ENCODE measurements around the gene C5orf24.
"Not testable (repeated sequence)": the region's sequence is repeated elsewhere in the genome, so short reads cannot be mapped to it uniquely, and the experiment has no call there.

Gene C5orf24

DNA sequence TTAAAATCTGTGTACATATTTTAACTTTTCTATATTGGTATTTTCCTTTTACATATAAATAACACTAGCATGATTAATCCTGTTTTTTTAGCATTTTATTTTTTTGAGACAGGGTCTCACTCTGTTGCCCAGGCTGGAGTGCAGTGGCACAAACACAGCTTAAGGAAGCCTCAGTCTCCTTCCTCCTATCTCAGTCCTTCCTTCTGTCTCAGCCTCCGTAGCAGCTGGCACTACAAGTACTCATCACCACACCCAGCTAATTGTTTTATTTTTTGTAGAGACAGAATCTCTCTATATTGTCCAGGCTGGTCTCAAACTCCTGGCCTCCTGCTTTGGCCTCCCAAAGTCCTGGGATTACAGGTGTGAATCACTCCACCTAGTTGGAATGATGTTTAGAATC lies 1.5 kb upstream of the C5orf24 start:
- H3K36me3 ChIP-seq (replicated peaks; ENCODE audit: insufficient read depth, low read length): no peaks in the 10 kb centered on the region; the same call in 1 of the 2 replicates
- H3K9ac ChIP-seq (ENCODE audit: low read length): no peak overlapping the region
- DNase-seq: no peak
- H3K4me3 ChIP-seq (ENCODE audit: low read length): no peak overlapping the region
- no peak overlapping the region for H2AFZ ChIP-seq (ENCODE audit: low read length)
- H3K9me3 ChIP-seq (replicated peaks; ENCODE audit: insufficient read depth, low read length): no peaks in the 10 kb centered on the region
- peaks cover 10% of the 10 kb centered on the region for H3K4me1 ChIP-seq (ENCODE audit: low read length)
- peaks cover 26% of the 10 kb centered on the region for H3K79me2 ChIP-seq (ENCODE audit: low read length)
- H3F3A ChIP-seq (ENCODE audit: insufficient read depth, low read length): peaks cover 15% of the 10 kb centered on the region
- H4K20me1 ChIP-seq (ENCODE audit: insufficient read depth, low read length): no peaks in the 10 kb centered on the region
- TF ChIP-seq EZH2phosphoT487 (IDR thresholded peaks at IDR 0.05; ENCODE audit: low read length) (no peak), EZH2 (optimal IDR thresholded peaks at IDR 0.05; ENCODE audit: low read depth, low read length) (no peak)
- TF ChIP-seq, protein P1, sequence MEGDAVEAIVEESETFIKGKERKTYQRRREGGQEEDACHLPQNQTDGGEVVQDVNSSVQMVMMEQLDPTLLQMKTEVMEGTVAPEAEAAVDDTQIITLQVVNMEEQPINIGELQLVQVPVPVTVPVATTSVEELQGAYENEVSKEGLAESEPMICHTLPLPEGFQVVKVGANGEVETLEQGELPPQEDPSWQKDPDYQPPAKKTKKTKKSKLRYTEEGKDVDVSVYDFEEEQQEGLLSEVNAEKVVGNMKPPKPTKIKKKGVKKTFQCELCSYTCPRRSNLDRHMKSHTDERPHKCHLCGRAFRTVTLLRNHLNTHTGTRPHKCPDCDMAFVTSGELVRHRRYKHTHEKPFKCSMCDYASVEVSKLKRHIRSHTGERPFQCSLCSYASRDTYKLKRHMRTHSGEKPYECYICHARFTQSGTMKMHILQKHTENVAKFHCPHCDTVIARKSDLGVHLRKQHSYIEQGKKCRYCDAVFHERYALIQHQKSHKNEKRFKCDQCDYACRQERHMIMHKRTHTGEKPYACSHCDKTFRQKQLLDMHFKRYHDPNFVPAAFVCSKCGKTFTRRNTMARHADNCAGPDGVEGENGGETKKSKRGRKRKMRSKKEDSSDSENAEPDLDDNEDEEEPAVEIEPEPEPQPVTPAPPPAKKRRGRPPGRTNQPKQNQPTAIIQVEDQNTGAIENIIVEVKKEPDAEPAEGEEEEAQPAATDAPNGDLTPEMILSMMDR (IDR thresholded peaks at IDR 0.05; ENCODE audit: low read length): no peak
- H3K27me3 ChIP-seq (replicated peaks; ENCODE audit: insufficient read depth, low read length): no peaks in the 10 kb centered on the region
- no peaks in the 10 kb centered on the region for H3K9me2 ChIP-seq (replicated peaks; ENCODE audit: insufficient read depth, low read length)
- H3K27ac ChIP-seq (ENCODE audit: low read length): no peak overlapping the region
- H3K4me2 ChIP-seq (ENCODE audit: low read depth, low read length): no peak overlapping the region

DNA sequence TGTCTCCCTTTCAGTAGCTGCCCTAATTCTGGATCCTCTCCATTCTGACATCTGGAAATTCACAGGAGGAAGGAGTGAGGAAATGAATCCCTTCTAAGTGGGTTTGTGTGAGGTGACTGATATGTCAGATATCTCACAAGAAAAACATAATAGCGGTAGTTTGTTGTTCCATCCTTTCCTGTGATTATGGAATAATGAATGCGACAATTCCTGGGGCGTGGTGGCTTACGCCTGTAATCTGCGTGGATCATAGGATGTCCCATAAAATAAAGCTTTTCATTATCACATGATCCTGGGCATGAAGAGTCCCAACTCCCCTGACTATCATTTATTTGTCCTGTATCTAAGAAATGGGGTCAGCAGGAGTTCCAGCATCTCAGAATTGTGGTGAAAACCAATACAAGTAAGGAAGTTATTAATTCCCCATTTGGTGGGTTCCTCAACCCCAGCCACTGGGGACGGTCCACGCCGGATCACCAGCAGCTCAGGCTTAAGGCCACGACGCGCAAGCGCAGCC lies 375 bp upstream of the C5orf24 start:
- Histone ChIP-seq H3K4me2 (ENCODE audit: low read depth, low read length) (peak overlapping the region; percentile 58), H3K79me2 (ENCODE audit: low read length) (peaks cover 35% of the 10 kb centered on the region), H3K9me3 (replicated peaks; ENCODE audit: insufficient read depth, low read length) (no peaks in the 10 kb centered on the region), H3K27ac (ENCODE audit: low read length) (peak overlapping the region; percentile 87), H3F3A (ENCODE audit: insufficient read depth, low read length) (peaks cover 15% of the 10 kb centered on the region), H3K4me3 (ENCODE audit: low read length) (peak overlapping the region; percentile 94), H4K20me1 (ENCODE audit: insufficient read depth, low read length) (no peaks in the 10 kb centered on the region), H3K36me3 (replicated peaks; ENCODE audit: insufficient read depth, low read length) (no peaks in the 10 kb centered on the region; the same call in 1 of the 2 replicates), H3K9me2 (replicated peaks; ENCODE audit: insufficient read depth, low read length) (no peaks in the 10 kb centered on the region), H3K9ac (ENCODE audit: low read length) (peak overlapping the region; percentile 96), H3K4me1 (ENCODE audit: low read length) (peaks cover 10% of the 10 kb centered on the region), H2AFZ (ENCODE audit: low read length) (peak overlapping the region; percentile 81), H3K27me3 (replicated peaks; ENCODE audit: insufficient read depth, low read length) (no peaks in the 10 kb centered on the region)
- DNase-seq: no peak
- no peak for TF ChIP-seq EZH2 (optimal IDR thresholded peaks at IDR 0.05; ENCODE audit: low read depth, low read length)
- TF ChIP-seq, protein P1 (IDR thresholded peaks at IDR 0.05; ENCODE audit: low read length): no peak
- no peak for TF ChIP-seq EZH2phosphoT487 (IDR thresholded peaks at IDR 0.05; ENCODE audit: low read length)

DNA sequence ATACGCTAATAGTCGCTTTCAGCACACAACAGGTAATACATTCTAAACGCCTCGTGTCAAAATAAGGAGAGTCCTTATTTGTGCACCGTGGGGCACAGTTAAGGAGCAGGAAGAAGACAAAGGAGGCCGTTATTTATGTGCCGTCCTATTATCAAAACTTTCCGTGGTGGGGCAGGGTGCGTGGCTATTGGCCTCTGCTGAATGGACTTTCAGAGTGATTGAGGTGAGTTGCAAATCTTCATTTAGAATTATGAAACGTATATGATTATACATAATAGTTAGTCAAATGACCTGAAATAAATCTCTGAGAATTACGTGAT lies 833 bp downstream of the C5orf24 start:
- no peaks in the 10 kb centered on the region for H3K27me3 ChIP-seq (replicated peaks; ENCODE audit: insufficient read depth, low read length)

DNA sequence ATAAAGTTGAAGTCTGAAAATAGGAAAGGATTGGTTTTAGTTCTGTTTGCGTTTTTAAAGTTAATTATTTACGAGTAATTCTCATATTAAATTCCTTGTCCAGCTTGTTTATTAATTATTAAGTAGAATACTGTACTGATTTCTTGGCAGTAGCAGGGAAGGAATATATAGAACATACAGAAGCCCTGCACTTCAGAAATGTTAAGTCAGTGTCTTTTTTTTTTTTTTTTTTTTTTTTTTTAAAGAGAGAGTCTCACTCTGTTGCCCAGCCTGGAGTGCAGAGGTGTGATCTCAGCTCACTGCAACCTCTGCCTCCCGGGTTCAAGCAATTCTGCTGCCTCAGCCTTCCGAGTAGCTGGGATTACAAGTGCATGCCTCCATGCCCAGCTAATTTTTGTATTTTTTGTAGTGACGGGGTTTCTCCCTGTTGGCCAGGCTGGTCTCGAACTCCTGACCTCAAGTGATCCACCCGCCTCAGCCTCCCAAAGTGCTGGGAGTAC lies 3.7 kb downstream of the C5orf24 start:
- not testable (repeated sequence) for H3K27ac ChIP-seq (ENCODE audit: low read length); H3K4me1 ChIP-seq (ENCODE audit: low read length); H3K9me2 ChIP-seq (replicated peaks; ENCODE audit: insufficient read depth, low read length); H3K9ac ChIP-seq (ENCODE audit: low read length); H4K20me1 ChIP-seq (ENCODE audit: insufficient read depth, low read length); H3K4me3 ChIP-seq (ENCODE audit: low read length); H3K27me3 ChIP-seq (replicated peaks; ENCODE audit: insufficient read depth, low read length); H3K36me3 ChIP-seq (replicated peaks; ENCODE audit: insufficient read depth, low read length); H3K9me3 ChIP-seq (replicated peaks; ENCODE audit: insufficient read depth, low read length); H3F3A ChIP-seq (ENCODE audit: insufficient read depth, low read length); DNase-seq; H3K4me2 ChIP-seq (ENCODE audit: low read depth, low read length); H2AFZ ChIP-seq (ENCODE audit: low read length)
- peaks cover 63% of the 10 kb centered on the region for H3K79me2 ChIP-seq (ENCODE audit: low read length)

More for the DNA sequence above, 833 bp downstream of the C5orf24 start:
- Histone ChIP-seq H3K4me3 (ENCODE audit: low read length) (peak overlapping the region; percentile 94), H4K20me1 (ENCODE audit: insufficient read depth, low read length) (no peaks in the 10 kb centered on the region), H2AFZ (ENCODE audit: low read length) (peak overlapping the region; percentile 77), H3K4me2 (ENCODE audit: low read depth, low read length) (peak overlapping the region; percentile 64), H3F3A (ENCODE audit: insufficient read depth, low read length) (peaks cover 15% of the 10 kb centered on the region), H3K4me1 (ENCODE audit: low read length) (peaks cover 10% of the 10 kb centered on the region), H3K27ac (ENCODE audit: low read length) (peak overlapping the region; percentile 87; the same call in 1 of the 2 replicates), H3K79me2 (ENCODE audit: low read length) (peaks cover 42% of the 10 kb centered on the region), H3K9ac (ENCODE audit: low read length) (peak overlapping the region; percentile 96), H3K9me3 (replicated peaks; ENCODE audit: insufficient read depth, low read length) (no peaks in the 10 kb centered on the region), H3K36me3 (replicated peaks; ENCODE audit: insufficient read depth, low read length) (no peaks in the 10 kb centered on the region), H3K9me2 (replicated peaks; ENCODE audit: insufficient read depth, low read length) (no peaks in the 10 kb centered on the region)
- peak; percentile 27 for DNase-seq
- TF ChIP-seq, protein P1 (IDR thresholded peaks at IDR 0.05; ENCODE audit: low read length): no peak
